DMS153 (cell line): ENCODE results near the gene CYP46A1.

Source experiments
- DNase-seq: peaks from one replicate; lab custom pipeline; 2025; lab: John Stamatoyannopoulos, UW

Gene CYP46A1

GRCh38 chr14:99673305-99674063 lies 10.6 kb upstream of the CYP46A1 start:
- DNase-seq, result no peak

- no peak for DNase-seq
These were observed 9.9 kb upstream of the CYP46A1 start for GRCh38 chr14:99674064-99674650.

GRCh38 chr14:99674776-99675381 lies 9.2 kb upstream of the CYP46A1 start:
- DNase-seq, result no peak

- DNase-seq, result no peak
These were observed 8.7 kb upstream of the CYP46A1 start for GRCh38 chr14:99675382-99675835.

GRCh38 chr14:99675951-99676350 lies 8.1 kb upstream of the CYP46A1 start:
- DNase-seq, result no peak

GRCh38 chr14:99676657-99677056 lies 7.4 kb upstream of the CYP46A1 start:
- no peak for DNase-seq

- DNase-seq, result no peak
These were observed 6.6 kb upstream of the CYP46A1 start for GRCh38 chr14:99677231-99678140.

GRCh38 chr14:99678198-99678597 lies 5.9 kb upstream of the CYP46A1 start:
- no peak for DNase-seq

GRCh38 chr14:99679111-99679510 lies 5.0 kb upstream of the CYP46A1 start:
- DNase-seq, result no peak

- no peak for DNase-seq
These were observed 4.6 kb upstream of the CYP46A1 start for GRCh38 chr14:99679543-99679942.

- no peak for DNase-seq
These were observed 4.1 kb upstream of the CYP46A1 start for GRCh38 chr14:99679996-99680395.

- no peak for DNase-seq
These were observed 2.8 kb upstream of the CYP46A1 start for GRCh38 chr14:99681101-99681831.

GRCh38 chr14:99681832-99682148 lies 2.3 kb upstream of the CYP46A1 start:
- DNase-seq, result no peak

GRCh38 chr14:99682809-99683618 lies 1.1 kb upstream of the CYP46A1 start:
- no peak for DNase-seq

GRCh38 chr14:99684410-99684934 lies 374 bp downstream of the CYP46A1 start:
- no peak for DNase-seq

- no peak for DNase-seq
These were observed 1.1 kb downstream of the CYP46A1 start for GRCh38 chr14:99685151-99685591.

- no peak for DNase-seq
These were observed 1.5 kb downstream of the CYP46A1 start for GRCh38 chr14:99685596-99685995.

GRCh38 chr14:99686557-99687283 lies 2.6 kb downstream of the CYP46A1 start:
- DNase-seq, result no peak

- no peak for DNase-seq
These were observed 3.4 kb downstream of the CYP46A1 start for GRCh38 chr14:99687284-99688209.
